Astrocyte (in vitro differentiated cells and primary cell): ENCODE measurements around the gene OSBPL1A. TPM values are rescaled to one million over a fixed set of nuclear protein-coding genes. Genes with fewer than 3 reads are reported as not detected.

Experiments used
- DNase-seq: peaks from one replicate; pipeline ENCODE4 v3.0.0-alpha.2; 2010; ENCODE audit warnings: low read depth
- FAIRE-seq: peaks from 2 replicates; lab custom pipeline; 2011; peaks lifted over from hg19 to GRCh38; lab: Jason Lieb, UNC
- H2AFZ ChIP-seq: 2 replicates; pipeline ENCODE4 v1.6.0; 2012; ENCODE audit warnings: low read depth, low read length, inconsistent platforms
- H3K27ac ChIP-seq: 2 replicates; pipeline ENCODE4 v1.5.1; 2011; ENCODE audit warnings: low read depth, low read length, inconsistent platforms
- H3K27me3 ChIP-seq: 2 replicates; pipeline ENCODE4 v1.6.0; 2011; ENCODE audit warnings: low read length, inconsistent platforms; ENCODE audit not compliant: insufficient read depth
- H3K36me3 ChIP-seq: 2 replicates; pipeline ENCODE4 v1.5.1; 2011; ENCODE audit warnings: low read length, inconsistent platforms; ENCODE audit not compliant: insufficient read depth
- H3K4me1 ChIP-seq: 2 replicates; pipeline ENCODE4 v1.5.1; 2011; ENCODE audit warnings: low read length, inconsistent platforms; ENCODE audit not compliant: insufficient read depth
- H3K4me2 ChIP-seq: 2 replicates; pipeline ENCODE4 v1.6.0; 2012; ENCODE audit warnings: low read length, inconsistent platforms
- H3K4me3 ChIP-seq: 2 replicates; pipeline ENCODE4 v1.5.1; 2011; ENCODE audit warnings: low read depth, mild to moderate bottlenecking, low read length, inconsistent platforms; ENCODE audit not compliant: insufficient read depth
- H3K79me2 ChIP-seq: 2 replicates; pipeline ENCODE4 v1.6.0; 2012; ENCODE audit warnings: mild to moderate bottlenecking, low read length, inconsistent platforms; ENCODE audit not compliant: insufficient read depth
- H3K9ac ChIP-seq: 2 replicates; pipeline ENCODE4 v1.6.0; 2012; ENCODE audit warnings: mild to moderate bottlenecking, low read length, inconsistent platforms
- H3K9me3 ChIP-seq: 2 replicates; pipeline ENCODE4 v1.5.1; 2012; ENCODE audit warnings: low read depth, mild to moderate bottlenecking, low read length, inconsistent platforms; ENCODE audit not compliant: insufficient read depth
- H4K20me1 ChIP-seq: 2 replicates; pipeline ENCODE4 v1.6.0; 2012; ENCODE audit warnings: low read length, inconsistent platforms; ENCODE audit not compliant: insufficient read depth
- H3K27ac Mint-ChIP-seq: one replicate; pipeline ENCODE4 v1.8.0; 2021; ENCODE audit warnings: mild to moderate bottlenecking, mixed read lengths; ENCODE audit not compliant: unreplicated experiment
- H3K27me3 Mint-ChIP-seq: one replicate; pipeline ENCODE4 v1.8.0; 2021; ENCODE audit warnings: low read depth, mixed read lengths; ENCODE audit not compliant: unreplicated experiment
- H3K36me3 Mint-ChIP-seq: one replicate; pipeline ENCODE4 v1.8.0; 2021; ENCODE audit warnings: low read depth, mixed read lengths; ENCODE audit not compliant: unreplicated experiment
- H3K4me1 Mint-ChIP-seq: one replicate; pipeline ENCODE4 v1.8.0; 2021; ENCODE audit warnings: low read depth, mixed read lengths; ENCODE audit not compliant: unreplicated experiment
- H3K4me3 Mint-ChIP-seq: one replicate; pipeline ENCODE4 v1.8.0; 2021; ENCODE audit warnings: mild to moderate bottlenecking, moderate library complexity, mixed read lengths; ENCODE audit not compliant: unreplicated experiment
- H3K9me3 Mint-ChIP-seq: one replicate; pipeline ENCODE4 v1.8.0; 2021; ENCODE audit warnings: mild to moderate bottlenecking, mixed read lengths; ENCODE audit not compliant: unreplicated experiment
- EZH2 ChIP-seq: IDR thresholded peaks from 2 replicates; pipeline ENCODE4 v1.6.1; 2012; ENCODE audit warnings: mild to moderate bottlenecking, low read length, inconsistent platforms; ENCODE audit not compliant: insufficient read depth
- total RNA-seq: library from RNA; stranded (reverse); gene quantifications from 2 replicates; pipeline ENCODE4 v1.2.1, GENCODE V29; 2021
- TF ChIP-seq, protein P1 (sequence below): IDR thresholded peaks from 2 replicates; pipeline ENCODE4 v1.5.1; 2011; ENCODE audit warnings: low read depth, mild to moderate bottlenecking, inconsistent platforms, low read length, moderate library complexity; ENCODE audit not compliant: insufficient read depth

The OSBPL1A gene
- total RNA-seq, 1 donor from 2014 or later, result 27.7 TPM

DNA sequence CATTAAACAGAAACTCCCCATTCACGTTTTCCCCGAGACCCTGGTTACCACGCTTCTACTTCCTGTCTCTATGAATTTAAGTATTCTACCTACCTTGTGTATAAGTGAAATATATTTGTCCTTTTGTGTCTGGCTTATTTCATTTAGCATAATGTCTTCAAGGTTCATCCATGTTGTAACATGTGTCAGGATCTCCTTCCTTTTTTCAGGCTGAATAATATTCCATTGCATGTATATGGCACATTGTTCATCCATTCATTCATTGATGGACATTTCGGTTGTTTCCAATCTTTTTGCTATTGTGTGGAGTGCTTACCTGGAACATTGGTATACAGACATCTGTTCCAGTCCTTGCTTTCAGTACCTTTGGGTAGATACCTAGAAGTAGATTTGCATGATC, 276.9 kb downstream of the OSBPL1A start:
- Mint-ChIP-seq H3K27ac (no peak overlapping the region), H3K4me3 (no peak overlapping the region), H3K4me1 (peaks cover 2% of the 10 kb centered on the region), H3K27me3 (no peaks in the 10 kb centered on the region), H3K36me3 (peaks cover 4% of the 10 kb centered on the region), H3K9me3 (no peaks in the 10 kb centered on the region)
- Histone ChIP-seq H3K4me2 (no peak overlapping the region), H3K9ac (no peak overlapping the region), H2AFZ (no peak overlapping the region), H3K27ac (no peak overlapping the region), H4K20me1 (peaks cover 7% of the 10 kb centered on the region), H3K9me3 (no peaks in the 10 kb centered on the region), H3K36me3 (peaks cover 4% of the 10 kb centered on the region), H3K27me3 (no peaks in the 10 kb centered on the region), H3K4me1 (no peaks in the 10 kb centered on the region), H3K4me3 (no peak overlapping the region), H3K79me2 (no peaks in the 10 kb centered on the region)
- FAIRE-seq (no peak), DNase-seq (no peak)
- TF ChIP-seq, protein P1, sequence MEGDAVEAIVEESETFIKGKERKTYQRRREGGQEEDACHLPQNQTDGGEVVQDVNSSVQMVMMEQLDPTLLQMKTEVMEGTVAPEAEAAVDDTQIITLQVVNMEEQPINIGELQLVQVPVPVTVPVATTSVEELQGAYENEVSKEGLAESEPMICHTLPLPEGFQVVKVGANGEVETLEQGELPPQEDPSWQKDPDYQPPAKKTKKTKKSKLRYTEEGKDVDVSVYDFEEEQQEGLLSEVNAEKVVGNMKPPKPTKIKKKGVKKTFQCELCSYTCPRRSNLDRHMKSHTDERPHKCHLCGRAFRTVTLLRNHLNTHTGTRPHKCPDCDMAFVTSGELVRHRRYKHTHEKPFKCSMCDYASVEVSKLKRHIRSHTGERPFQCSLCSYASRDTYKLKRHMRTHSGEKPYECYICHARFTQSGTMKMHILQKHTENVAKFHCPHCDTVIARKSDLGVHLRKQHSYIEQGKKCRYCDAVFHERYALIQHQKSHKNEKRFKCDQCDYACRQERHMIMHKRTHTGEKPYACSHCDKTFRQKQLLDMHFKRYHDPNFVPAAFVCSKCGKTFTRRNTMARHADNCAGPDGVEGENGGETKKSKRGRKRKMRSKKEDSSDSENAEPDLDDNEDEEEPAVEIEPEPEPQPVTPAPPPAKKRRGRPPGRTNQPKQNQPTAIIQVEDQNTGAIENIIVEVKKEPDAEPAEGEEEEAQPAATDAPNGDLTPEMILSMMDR, result no peak
- TF ChIP-seq EZH2, result no peak

DNA sequence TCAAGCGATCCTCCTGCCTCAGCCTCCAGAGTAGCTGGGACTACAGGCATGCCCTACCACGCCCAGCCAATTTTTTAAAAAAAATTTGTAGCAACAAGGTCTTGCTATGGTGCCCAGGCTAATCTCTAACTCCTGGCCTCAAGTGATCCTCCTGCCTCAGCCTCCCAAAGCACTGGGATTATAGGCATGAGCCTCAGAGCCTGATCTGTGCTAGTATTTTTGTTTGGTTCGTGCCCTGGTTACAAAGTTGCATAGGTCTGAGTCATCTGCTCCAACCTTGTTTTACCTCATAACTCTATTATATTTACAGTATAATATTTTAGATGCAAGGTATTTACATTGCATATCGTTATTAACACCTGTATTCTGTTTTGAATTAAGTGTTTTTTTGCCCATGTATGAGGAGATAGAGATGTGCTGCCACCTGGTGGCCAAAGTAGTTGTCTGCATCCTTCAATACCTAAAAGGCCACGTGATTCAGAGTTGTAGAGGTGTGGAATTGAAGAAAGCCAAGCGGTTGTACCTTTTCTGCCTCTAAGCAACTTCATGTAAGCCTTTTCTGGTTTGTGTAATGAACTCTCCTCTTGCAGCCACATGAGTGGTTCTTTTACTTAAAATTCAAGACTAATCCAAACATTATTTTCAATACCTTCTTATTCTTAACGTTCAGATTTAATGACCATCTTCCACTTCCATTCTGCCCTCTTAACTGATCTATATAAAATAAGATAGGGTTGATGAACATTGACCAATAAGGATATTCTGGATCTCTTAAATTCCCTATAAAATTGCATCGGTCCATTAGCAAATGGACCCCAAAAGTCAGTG, 278.7 kb downstream of the OSBPL1A start:
- Histone ChIP-seq H3K27me3 (no peaks in the 10 kb centered on the region), H3K4me2 (no peak overlapping the region), H3K79me2 (no peaks in the 10 kb centered on the region), H3K4me1 (no peaks in the 10 kb centered on the region), H3K9ac (no peak overlapping the region), H3K9me3 (no peaks in the 10 kb centered on the region), H3K36me3 (peaks cover 6% of the 10 kb centered on the region), H3K4me3 (no peak overlapping the region), H2AFZ (no peak overlapping the region), H3K27ac (no peak overlapping the region), H4K20me1 (peaks cover 7% of the 10 kb centered on the region)
- Mint-ChIP-seq H3K27ac (no peak overlapping the region), H3K36me3 (peaks cover 4% of the 10 kb centered on the region), H3K4me3 (no peak overlapping the region), H3K27me3 (no peaks in the 10 kb centered on the region), H3K4me1 (peaks cover 2% of the 10 kb centered on the region), H3K9me3 (no peaks in the 10 kb centered on the region)
- DNase-seq (peak; percentile 36), FAIRE-seq (peak; percentile 5)
- TF ChIP-seq, protein P1, result peak; percentile 83
- TF ChIP-seq EZH2, result no peak

DNA sequence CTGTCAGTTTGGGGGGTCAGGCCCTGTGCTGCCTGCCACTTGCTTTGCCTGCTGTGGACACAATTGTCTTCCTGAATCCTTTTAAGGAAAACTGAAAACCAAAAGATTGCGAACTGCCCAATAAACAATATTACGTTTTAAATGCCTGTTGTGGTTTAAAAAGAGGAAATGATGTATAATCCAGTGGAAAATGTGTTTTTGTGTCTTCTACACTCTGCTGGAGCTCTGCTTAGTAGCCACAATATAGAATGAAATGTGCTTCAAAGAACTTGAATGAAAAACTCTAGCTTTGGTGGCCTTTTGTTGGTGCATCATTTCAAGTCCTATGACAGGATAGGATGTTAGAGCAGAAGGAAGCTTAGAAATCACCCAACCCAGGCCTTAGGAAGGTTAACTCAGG, 282.0 kb downstream of the OSBPL1A start:
- Mint-ChIP-seq H3K27ac (no peak overlapping the region), H3K4me1 (peaks cover 7% of the 10 kb centered on the region), H3K4me3 (no peak overlapping the region), H3K36me3 (peaks cover 2% of the 10 kb centered on the region), H3K9me3 (no peaks in the 10 kb centered on the region), H3K27me3 (no peaks in the 10 kb centered on the region)
- no peaks in the 10 kb centered on the region for H3K9me3 ChIP-seq
- peaks cover 3% of the 10 kb centered on the region for H3K36me3 ChIP-seq
- H2AFZ ChIP-seq, result no peak overlapping the region
- H3K4me2 ChIP-seq, result no peak overlapping the region
- H3K27ac ChIP-seq, result no peak overlapping the region
- H3K27me3 ChIP-seq, result no peaks in the 10 kb centered on the region
- FAIRE-seq (no peak), DNase-seq (no peak)
- no peaks in the 10 kb centered on the region for H3K79me2 ChIP-seq
- no peak overlapping the region for H3K4me3 ChIP-seq
- H3K4me1 ChIP-seq, result peaks cover 9% of the 10 kb centered on the region
- no peak overlapping the region for H3K9ac ChIP-seq
- TF ChIP-seq, protein P1, result no peak
- TF ChIP-seq EZH2, result no peak
- peaks cover 7% of the 10 kb centered on the region for H4K20me1 ChIP-seq
